ENCODE data around the gene HIVEP3. TPM values are rescaled to one million over a fixed set of nuclear protein-coding genes. Genes with fewer than 3 reads are reported as not detected.

Gene HIVEP3
- total RNA-seq, 1 experiment from 2014 or later = 1.4 TPM

- Histone ChIP-seq H2AK5ac (ENCODE audit: insufficient read length, low read length) (no peak overlapping the region), H4K5ac (ENCODE audit: insufficient read length, low read depth, low read length) (no peak overlapping the region), H4K91ac (ENCODE audit: insufficient read length, low read depth, low read length) (no peak overlapping the region), H3K56ac (ENCODE audit: insufficient read length, low read depth, low read length) (no peak overlapping the region), H3K14ac (ENCODE audit: insufficient read depth, low read length) (no peak overlapping the region), H2BK12ac (ENCODE audit: insufficient read length, low read depth, low read length) (no peak overlapping the region), H3K9me3 (ENCODE audit: control insufficient read depth, low read depth, low read length) (no peaks in the 10 kb centered on the region), H3K9ac (ENCODE audit: extremely low read depth, insufficient read length, low read length) (no peak overlapping the region), H2BK5ac (ENCODE audit: insufficient read length, low read length) (no peak overlapping the region), H4K20me1 (ENCODE audit: control insufficient read depth, insufficient read depth, insufficient read length) (no peaks in the 10 kb centered on the region), H2BK120ac (ENCODE audit: low read depth, low read length, poor library complexity, severe bottlenecking) (no peak overlapping the region), H3K4ac (ENCODE audit: low read depth, low read length) (no peak overlapping the region), H3K79me1 (ENCODE audit: insufficient read depth, low read depth, low read length, poor library complexity, severe bottlenecking) (no peaks in the 10 kb centered on the region), H2BK20ac (ENCODE audit: low read depth, low read length, poor library complexity, severe bottlenecking) (no peak overlapping the region), H3K23ac (ENCODE audit: insufficient read length, low read depth, low read length) (no peak overlapping the region), H3K4me1 (ENCODE audit: insufficient read depth, low read length) (no peaks in the 10 kb centered on the region), H3K27me3 (ENCODE audit: insufficient read depth, low read length) (no peaks in the 10 kb centered on the region), H4K8ac (replicated peaks; ENCODE audit: insufficient read length, low read depth, low read length) (no peak overlapping the region), H2BK15ac (ENCODE audit: low read depth, low read length) (no peak overlapping the region), H2AFZ (ENCODE audit: low read length) (no peak overlapping the region), H3K79me2 (ENCODE audit: insufficient read depth, low read length) (no peaks in the 10 kb centered on the region), H3K27ac (ENCODE audit: insufficient read length, low read depth, low read length) (no peak overlapping the region), H3K23me2 (ENCODE audit: insufficient read length, low read depth, low read length, poor library complexity, severe bottlenecking) (no peaks in the 10 kb centered on the region), H3K4me2 (ENCODE audit: insufficient read depth, insufficient read length, low read length) (no peak overlapping the region), H3K18ac (ENCODE audit: insufficient read length, low read depth, low read length) (no peak overlapping the region), H3T11ph (ENCODE audit: low read length) (no peak overlapping the region)
- 0 out of 4 replicates have a peak, but pooled peaks cover 0 to under 1% of the 10 kb centered on the region in 2 experiments for H3K4me1 Mint-ChIP-seq
- H3K27me3 Mint-ChIP-seq (ENCODE audit: low read depth) = peaks cover 7% of the 10 kb centered on the region
- WGBS (ENCODE audit: extremely low coverage, insufficient read length, low lambda C conversion rate) = no CpG with 5 or more reads among the region's 2 CpGs
- no peaks in the 10 kb centered on the region for H3K9me3 Mint-ChIP-seq
- no peak overlapping the region for H3K4me3 Mint-ChIP-seq
- TF ChIP-seq CTCF (conservative IDR thresholded peaks at IDR 0.05) = no peak
- no peak overlapping the region for H3K27ac Mint-ChIP-seq
- no peaks in the 10 kb centered on the region for H3K36me3 Mint-ChIP-seq (ENCODE audit: insufficient read depth in 1 of 3, low read depth in 3 of 3)
- DNase-seq = no peak
Observed at GRCh38 chr1:41463516-41463915, 455.2 kb downstream of the HIVEP3 start.

Measured in H9 (cell line).